ENCODE data around the gene TUBD1. TPM values are rescaled to one million over a fixed set of nuclear protein-coding genes. Genes with fewer than 3 reads are reported as not detected.

The TUBD1 gene
- total RNA-seq, 1 donor from 2014 or later, result 15.5 TPM

- intact Hi-C loops (cut with micrococcal nuclease), result loop anchor here (2.0 kb wide), 1 partner anchor 14 kb away; no protein-coding TSS in a partner anchor
These were observed 64.3 kb downstream of the TUBD1 start for GRCh38 chr17:59828478-59828760.

- intact Hi-C loops (cut with micrococcal nuclease), result loop anchor here (2.0 kb wide), 1 partner anchor 15 kb away; no protein-coding TSS in a partner anchor
These were observed 64.8 kb downstream of the TUBD1 start for GRCh38 chr17:59827721-59828477.

GRCh38 chr17:59826706-59827453 is 65.9 kb downstream of the TUBD1 start:
- intact Hi-C loops (cut with micrococcal nuclease), result no loop called here

GRCh38 chr17:59825533-59826322 is 67.0 kb downstream of the TUBD1 start:
- intact Hi-C loops (cut with micrococcal nuclease), result no loop called here

- intact Hi-C loops (cut with micrococcal nuclease), result no loop called here
These were observed 76.8 kb downstream of the TUBD1 start for GRCh38 chr17:59815965-59816364.

GRCh38 chr17:59814685-59815084 is 78.1 kb downstream of the TUBD1 start:
- intact Hi-C loops (cut with micrococcal nuclease), result no loop called here

GRCh38 chr17:59814276-59814675 is 78.5 kb downstream of the TUBD1 start:
- intact Hi-C loops (cut with micrococcal nuclease), result no loop called here

- intact Hi-C loops (cut with micrococcal nuclease), result no loop called here
These were observed 80.6 kb downstream of the TUBD1 start for GRCh38 chr17:59812139-59812538.

- intact Hi-C loops (cut with micrococcal nuclease), result no loop called here
These were observed 81.5 kb downstream of the TUBD1 start for GRCh38 chr17:59811209-59811608.

- intact Hi-C loops (cut with micrococcal nuclease), result no loop called here
These were observed 81.9 kb downstream of the TUBD1 start for GRCh38 chr17:59810894-59811153.

Other genes with a start within 250 kb of the TUBD1 start
- gene PTRH2, start 185.5 kb downstream of the TUBD1 start, total RNA-seq, result 25.4 and 29.6 TPM in 2 replicates
- 449 and 455 TPM in 2 replicates for gene VMP1, start 185.3 kb downstream of the TUBD1 start, total RNA-seq
- 67.9 and 69.7 TPM in 2 replicates for gene RPS6KB1, start 178 bp upstream of the TUBD1 start, total RNA-seq
- gene RNFT1, start 71.8 kb upstream of the TUBD1 start, total RNA-seq, result 24.4 and 26.6 TPM in 2 replicates
- gene HEATR6, start 186.0 kb upstream of the TUBD1 start, total RNA-seq, result 23.9 and 24.7 TPM in 2 replicates

Data from T-helper 1 cell treated with Interleukin-12 subunit alpha and Interleukin-12 subunit beta and Interleukin-4 antibody, amounts not matched to agents 30 ng/mL and 1 ng/mL, for 36 hours (primary cell).